HepG2 (cell line): ENCODE data around the gene SULT1B1. TPM values are rescaled to one million over a fixed set of nuclear protein-coding genes. Genes with fewer than 3 reads are reported as not detected.

ENCODE experiments used
- ATAC-seq: fragments of 200-7000 bp; cut with Tn5 transposase; 3 replicates; pipeline ENCODE4 v1.9.1; 2020; ENCODE audit warnings: mild to moderate bottlenecking, moderate library complexity
- BruUV-seq: library from RNA; stranded (reverse); fragments of 400-500 nt; replicated peaks from 2 replicates; lab custom pipeline; 2021; lab: Mats Ljungman, UMichigan
- CTCF ChIA-PET: fragments of 300-600 bp; formaldehyde crosslinking; extraction: SDS; loops from one replicate; lab custom pipeline; 2021; ENCODE audit warnings: low total read pairs, inconsistent platforms, low intra/inter-chr PET ratio; lab: Yijun Ruan, JAX
- POLR2A ChIA-PET: fragments of 350-600 bp; sonication (Branson Sonifier 250); formaldehyde crosslinking; loops from one replicate; lab custom pipeline; 2020; ENCODE audit warnings: antibody characterized with exemption, inconsistent platforms; lab: Yijun Ruan, JAX
- DNase-seq: peaks from one replicate; pipeline ENCODE4 v3.0.0-alpha.2; 2015; ENCODE audit warnings: low spot score
- FAIRE-seq: peaks from 3 replicates; lab custom pipeline; 2011; peaks lifted over from hg19 to GRCh38; lab: Jason Lieb, UNC
- H2AFZ ChIP-seq: one replicate; pipeline ENCODE4 v1.6.1; 2011; ENCODE audit warnings: low read length, inconsistent platforms
- H3K27ac ChIP-seq: fragments of 300-600 bp; 3 replicates; pipeline ENCODE4 v1.8.0; 2011; ENCODE audit warnings: mixed run types, mild to moderate bottlenecking, mixed read lengths, low read length, inconsistent platforms; ENCODE audit not compliant: insufficient read depth; ENCODE audit errors: extremely low read length
- H3K27me3 ChIP-seq, 2 experiments: fragments of 200-600 bp in 1 of 2; 2 replicates in 1 of 2; 3 replicates in 1 of 2; pipeline versions ENCODE4 v1.6.0 to v1.8.0; 2011; ENCODE audit warnings: low read length in 2 of 2, mild to moderate bottlenecking in 2 of 2, moderate library complexity in 2 of 2, inconsistent platforms in 1 of 2; ENCODE audit not compliant: insufficient read depth in 2 of 2, control insufficient read depth in 1 of 2
- H3K36me3 ChIP-seq, 2 experiments: fragments of 200-600 bp in 1 of 2; replicated peaks in 1 of 2; 2 replicates in 1 of 2; 3 replicates in 1 of 2; pipeline versions ENCODE4 v1.5.1 to v1.8.0; 2011; ENCODE audit warnings: low read length in 2 of 2, inconsistent platforms in 1 of 2; ENCODE audit not compliant: insufficient read depth in 2 of 2, control insufficient read depth in 1 of 2
- H3K4me1 ChIP-seq: 2 replicates; pipeline ENCODE4 v1.5.1; 2012; ENCODE audit warnings: low read length, inconsistent platforms; ENCODE audit not compliant: insufficient read depth
- H3K4me2 ChIP-seq: 2 replicates; pipeline ENCODE4 v1.6.0; 2011; ENCODE audit warnings: low read depth, low read length, inconsistent platforms
- H3K4me3 ChIP-seq, 3 experiments: fragments of 200-600 bp in 1 of 3; sonication (generic), shearing (Covaris generic) in 1 of 3; replicated peaks in 1 of 3; 2 replicates each; pipeline ENCODE4 v1.5.1; 2011 to 2016; ENCODE audit warnings: low read length in 3 of 3, inconsistent platforms in 2 of 3, low read depth in 2 of 3, mild to moderate bottlenecking in 2 of 3, control low read depth in 1 of 3, mixed read lengths in 1 of 3; ENCODE audit not compliant: insufficient read depth in 1 of 3
- H3K79me2 ChIP-seq: one replicate; pipeline ENCODE4 v1.6.1; 2011; ENCODE audit warnings: low read length, inconsistent platforms; ENCODE audit not compliant: insufficient read depth
- H3K9ac ChIP-seq: 2 replicates; pipeline ENCODE4 v1.6.0; 2011; ENCODE audit warnings: mild to moderate bottlenecking, low read depth, low read length, inconsistent platforms; ENCODE audit not compliant: insufficient read depth
- H3K9me3 ChIP-seq: 2 replicates; pipeline ENCODE4 v1.5.1; 2012; ENCODE audit warnings: mild to moderate bottlenecking, low read length
- H4K20me1 ChIP-seq: 2 replicates; pipeline ENCODE4 v1.6.0; 2011; ENCODE audit warnings: inconsistent platforms, mild to moderate bottlenecking, low read length, moderate library complexity; ENCODE audit not compliant: insufficient read depth
- CEBPG ChIP-seq: IDR thresholded peaks from 2 replicates; pipeline ENCODE4 v1.6.1; 2016
- TBX2 ChIP-seq: sonication (generic); formaldehyde crosslinking; IDR thresholded peaks from 2 replicates; pipeline ENCODE4 v1.5.0; 2020; ENCODE audit warnings: missing genetic modification reagents, mild to moderate bottlenecking, borderline replicate concordance
- ZHX1 ChIP-seq: sonication (generic); formaldehyde crosslinking; IDR thresholded peaks from 2 replicates; pipeline ENCODE4 v1.8.1; 2022; ENCODE audit warnings: low read depth, mild to moderate bottlenecking, missing genetic modification reagents
- ZNF121 ChIP-seq: sonication (generic); formaldehyde crosslinking; IDR thresholded peaks from 2 replicates; pipeline ENCODE4 v1.5.0; 2020; ENCODE audit warnings: mild to moderate bottlenecking, missing genetic modification reagents
- ZNF766 ChIP-seq: sonication (generic); formaldehyde crosslinking; IDR thresholded peaks from 2 replicates; pipeline ENCODE4 v1.5.0; 2020; ENCODE audit warnings: missing genetic modification reagents, borderline replicate concordance
- in situ Hi-C: cut with HindIII; loops from 2 replicates; pipeline ENCODE4 v1.10.0; 2017; ENCODE audit warnings: low pct_unique_long_range_greater_than_20kb; ENCODE audit not compliant: extremely low pct_ligation_motif_present
- intact Hi-C: fragments of 100-400 bp; cut with micrococcal nuclease; formaldehyde crosslinking; loops from one replicate; pipeline ENCODE4 v1.10.0; 2022; ENCODE audit not compliant: unreplicated experiment
- polyA plus RNA-seq, 8 experiments: library from polyadenylated mRNA; depleted of rRNA in 3 of 8; stranded (reverse) in 7 of 8; unstranded in 1 of 8; fragments of >200 nt; fragmentation: Illumina TruSeq in 4 of 8; extraction: Trizol in 4 of 8; gene quantifications; 2 replicates each; pipeline versions ENCODE4 v1.2.1 to v1.2.3, GENCODE V29; 2011 to 2016; ENCODE audit warnings: low read depth in 4 of 8, missing spikeins in 1 of 8, mixed read lengths in 1 of 8; ENCODE audit not compliant: insufficient read depth in 1 of 8
- total RNA-seq, 5 experiments: library from RNA; depleted of rRNA; stranded (reverse); fragments of >200 nt; fragmentation: Illumina TruSeq; extraction: Trizol; gene quantifications; 2 replicates each; pipeline ENCODE4 v1.2.3, GENCODE V29; 2016; ENCODE audit warnings: low read depth in 1 of 5
- TF ChIP-seq, protein P1 (sequence below): IDR thresholded peaks from 2 replicates; pipeline ENCODE4 v1.4.0; 2020; ENCODE audit warnings: mild to moderate bottlenecking, missing genetic modification reagents

The SULT1B1 gene
- total and polyA plus RNA-seq, 2 of the 13 experiments (the other 11 are each of a cell fraction or from before 2014, with no cell fraction given), result 0.20 to 0.25 TPM

DNA sequence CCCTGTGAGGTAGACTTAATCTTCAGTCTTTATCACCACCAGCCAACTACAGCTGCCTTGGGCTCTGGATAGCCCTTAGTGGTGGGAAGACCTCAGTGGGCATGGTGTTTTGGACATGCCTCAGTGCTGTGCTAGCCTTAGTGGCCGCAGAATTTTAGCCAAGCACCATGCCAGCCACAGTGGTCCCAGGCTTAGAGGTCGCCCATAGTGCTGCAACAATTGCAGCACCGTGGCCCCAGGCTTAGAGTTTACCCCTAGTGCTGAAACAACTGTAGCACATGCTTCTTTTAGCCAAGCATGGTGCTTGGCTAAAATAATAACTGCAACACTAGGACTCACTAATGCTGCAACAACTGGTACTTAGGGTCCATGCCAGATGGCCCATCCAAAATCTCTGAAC lies 38.9 kb upstream of the SULT1B1 start (continued):
- TF ChIP-seq, protein P1, sequence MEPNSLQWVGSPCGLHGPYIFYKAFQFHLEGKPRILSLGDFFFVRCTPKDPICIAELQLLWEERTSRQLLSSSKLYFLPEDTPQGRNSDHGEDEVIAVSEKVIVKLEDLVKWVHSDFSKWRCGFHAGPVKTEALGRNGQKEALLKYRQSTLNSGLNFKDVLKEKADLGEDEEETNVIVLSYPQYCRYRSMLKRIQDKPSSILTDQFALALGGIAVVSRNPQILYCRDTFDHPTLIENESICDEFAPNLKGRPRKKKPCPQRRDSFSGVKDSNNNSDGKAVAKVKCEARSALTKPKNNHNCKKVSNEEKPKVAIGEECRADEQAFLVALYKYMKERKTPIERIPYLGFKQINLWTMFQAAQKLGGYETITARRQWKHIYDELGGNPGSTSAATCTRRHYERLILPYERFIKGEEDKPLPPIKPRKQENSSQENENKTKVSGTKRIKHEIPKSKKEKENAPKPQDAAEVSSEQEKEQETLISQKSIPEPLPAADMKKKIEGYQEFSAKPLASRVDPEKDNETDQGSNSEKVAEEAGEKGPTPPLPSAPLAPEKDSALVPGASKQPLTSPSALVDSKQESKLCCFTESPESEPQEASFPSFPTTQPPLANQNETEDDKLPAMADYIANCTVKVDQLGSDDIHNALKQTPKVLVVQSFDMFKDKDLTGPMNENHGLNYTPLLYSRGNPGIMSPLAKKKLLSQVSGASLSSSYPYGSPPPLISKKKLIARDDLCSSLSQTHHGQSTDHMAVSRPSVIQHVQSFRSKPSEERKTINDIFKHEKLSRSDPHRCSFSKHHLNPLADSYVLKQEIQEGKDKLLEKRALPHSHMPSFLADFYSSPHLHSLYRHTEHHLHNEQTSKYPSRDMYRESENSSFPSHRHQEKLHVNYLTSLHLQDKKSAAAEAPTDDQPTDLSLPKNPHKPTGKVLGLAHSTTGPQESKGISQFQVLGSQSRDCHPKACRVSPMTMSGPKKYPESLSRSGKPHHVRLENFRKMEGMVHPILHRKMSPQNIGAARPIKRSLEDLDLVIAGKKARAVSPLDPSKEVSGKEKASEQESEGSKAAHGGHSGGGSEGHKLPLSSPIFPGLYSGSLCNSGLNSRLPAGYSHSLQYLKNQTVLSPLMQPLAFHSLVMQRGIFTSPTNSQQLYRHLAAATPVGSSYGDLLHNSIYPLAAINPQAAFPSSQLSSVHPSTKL, result no peak
- TF ChIP-seq ZNF121 (CRISPR knock-in tag), result no peak
- no peak for TF ChIP-seq CEBPG (CRISPR knock-in tag)
- TF ChIP-seq ZHX1 (CRISPR knock-in tag), result no peak

DNA sequence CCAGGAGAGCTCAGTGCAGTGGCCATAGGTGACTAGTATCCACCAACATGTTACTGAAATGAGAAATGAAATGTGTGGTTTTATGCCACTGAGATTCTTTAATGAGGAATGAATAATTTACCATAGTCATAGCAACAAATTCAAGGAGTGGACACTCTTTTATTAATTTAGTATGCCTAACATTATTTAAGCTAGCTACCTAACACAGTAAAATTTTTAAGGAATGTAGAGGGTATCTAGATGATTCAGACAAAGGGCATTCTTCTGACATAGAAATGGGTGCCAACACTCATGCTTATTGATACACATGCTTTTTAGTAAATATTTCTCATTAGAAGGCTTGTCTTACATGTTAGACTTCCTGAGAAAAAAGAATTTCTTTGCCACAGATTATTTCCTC lies 33.3 kb upstream of the SULT1B1 start:
- POLR2A ChIA-PET, result no interaction called here
- H3K36me3 ChIP-seq, result no peaks in the 10 kb centered on the region
- H3K9me3 ChIP-seq, result no peaks in the 10 kb centered on the region
- H3K27ac ChIP-seq, result no peak overlapping the region
- no peak overlapping the region for H2AFZ ChIP-seq
- CTCF ChIA-PET, result no interaction called here
- BruUV-seq, result no TSS peak
- FAIRE-seq, result no peak
- no peak overlapping the region for H3K9ac ChIP-seq
- intact Hi-C loops, result no loop called here
- no peaks in the 10 kb centered on the region for H4K20me1 ChIP-seq
- in situ Hi-C loops, result no loop called here
- no peaks in the 10 kb centered on the region for H3K27me3 ChIP-seq
- TF ChIP-seq TBX2 (CRISPR knock-in tag) (no peak), ZNF766 (no peak)
- ATAC-seq, result no peak
- H3K4me1 ChIP-seq, result no peaks in the 10 kb centered on the region
- no peak overlapping the region for H3K4me3 ChIP-seq
- no peak overlapping the region for H3K4me2 ChIP-seq
- DNase-seq, result no peak
- no peaks in the 10 kb centered on the region for H3K79me2 ChIP-seq
